IPS-NIHi7 (cell line): Measurements from ENCODE around the gene STAG1.
"Not testable (repeated sequence)": the region's sequence is repeated elsewhere in the genome, so short reads cannot be mapped to it uniquely, and the experiment has no call there.

Experiments
- DNase-seq: peaks from one replicate; pipeline ENCODE4 v3.0.0; 2012; ENCODE audit warnings: mixed read lengths; ENCODE audit errors: extremely low spot score

The STAG1 gene

GRCh38 chr3:136595913-136596697, 156.1 kb downstream of the STAG1 start:
- no peak for DNase-seq

DNA sequence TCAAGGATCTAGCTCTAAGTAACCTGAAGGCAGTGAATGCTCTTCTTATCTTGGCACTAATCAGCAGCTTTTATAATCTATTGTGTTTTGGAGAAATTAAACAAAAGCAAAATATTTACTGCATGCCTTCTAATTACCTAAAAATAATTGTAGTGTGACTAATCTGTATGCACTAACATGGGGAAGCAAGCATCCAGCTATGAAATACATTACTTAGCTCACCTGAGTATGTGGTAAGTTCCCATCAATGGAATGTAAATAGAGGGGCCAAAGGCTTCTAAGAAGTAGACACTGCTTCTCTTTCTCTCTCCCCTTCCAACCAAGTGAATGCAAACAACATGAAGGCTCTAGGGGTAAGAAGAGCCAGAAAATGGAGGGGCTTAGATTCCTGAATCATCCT, 165.6 kb downstream of the STAG1 start:
- DNase-seq: no peak

- no peak for DNase-seq
Observed at GRCh38 chr3:136584728-136585127, 167.4 kb downstream of the STAG1 start.

GRCh38 chr3:136583823-136584222, 168.4 kb downstream of the STAG1 start:
- DNase-seq: no peak

DNA sequence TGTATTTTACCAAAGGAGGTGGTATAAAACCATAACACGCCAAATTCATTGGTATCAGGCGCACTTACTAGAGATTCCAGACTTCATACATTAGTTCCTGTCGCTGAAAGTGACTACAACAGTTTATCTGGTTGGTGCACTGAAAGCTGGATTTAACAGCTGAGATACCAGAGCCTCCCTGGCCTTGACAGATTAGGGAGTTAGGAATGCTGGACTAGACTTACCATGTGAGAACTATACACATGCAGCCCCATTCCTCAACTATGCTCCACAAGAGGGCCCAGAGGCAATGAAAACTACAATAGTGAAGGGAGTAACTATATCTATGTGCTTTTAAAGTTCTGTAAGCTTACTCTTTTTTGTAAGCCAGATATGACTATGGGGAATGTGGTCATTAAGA, 174.4 kb downstream of the STAG1 start:
- DNase-seq: no peak

DNA sequence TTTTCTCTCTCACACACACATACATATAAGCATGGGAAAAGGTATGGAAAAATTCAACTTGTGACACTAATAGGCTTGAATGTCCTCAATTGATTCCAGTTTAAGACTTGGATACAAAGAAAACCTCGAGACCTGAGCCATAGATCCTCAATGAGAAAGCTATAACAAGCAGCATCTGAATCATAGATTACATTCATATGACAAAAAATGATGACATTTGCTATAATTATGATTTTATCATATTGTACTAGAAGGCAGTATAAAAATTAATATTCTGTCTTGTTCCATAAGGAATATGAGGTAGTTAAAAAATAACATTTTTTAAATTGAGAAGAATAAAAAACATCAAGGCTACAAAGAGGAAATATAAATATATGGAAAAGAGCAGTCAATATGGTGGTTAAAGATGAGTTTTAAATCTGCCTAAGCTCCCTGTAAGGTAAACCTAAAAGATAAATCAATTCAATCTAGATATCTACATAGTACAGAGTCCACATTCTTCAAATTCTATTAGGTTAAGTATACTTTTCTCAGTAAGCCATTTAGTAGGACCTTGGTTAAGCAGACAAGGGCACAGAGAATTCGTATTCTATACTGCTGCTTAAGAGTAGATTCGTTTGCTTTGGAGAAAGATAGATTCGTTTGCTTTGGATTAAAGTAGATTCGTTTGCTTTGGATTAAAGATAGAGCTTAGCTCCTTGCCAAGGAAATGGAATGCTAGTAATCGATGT, 175.7 kb downstream of the STAG1 start:
- DNase-seq: no peak

DNA sequence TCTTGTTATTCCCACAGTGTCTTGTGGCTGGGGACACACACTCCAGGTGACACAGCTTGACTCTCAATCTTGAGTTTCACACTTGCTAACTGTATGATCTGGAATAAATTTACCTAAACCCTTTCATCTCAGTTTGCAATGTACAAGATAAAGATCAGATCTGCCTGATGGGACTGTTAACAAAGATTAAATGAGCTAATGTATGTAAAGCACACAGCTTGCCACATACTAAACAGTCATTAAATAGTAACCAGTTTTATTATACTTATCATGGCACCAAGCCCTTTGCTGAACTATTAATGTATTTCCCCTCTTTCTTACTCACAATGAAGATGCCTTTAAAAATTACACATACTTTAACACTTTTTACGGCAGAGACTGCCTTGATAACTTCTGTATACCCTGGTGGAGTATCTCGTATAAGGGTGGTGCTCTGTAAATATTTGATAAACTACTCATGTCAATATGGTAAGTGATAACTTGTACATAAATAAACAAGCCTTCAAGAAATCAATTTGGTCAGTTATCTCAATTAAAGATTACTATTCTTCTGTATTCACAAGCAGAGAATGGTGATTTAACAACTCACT, 184.5 kb downstream of the STAG1 start:
- no peak for DNase-seq

DNA sequence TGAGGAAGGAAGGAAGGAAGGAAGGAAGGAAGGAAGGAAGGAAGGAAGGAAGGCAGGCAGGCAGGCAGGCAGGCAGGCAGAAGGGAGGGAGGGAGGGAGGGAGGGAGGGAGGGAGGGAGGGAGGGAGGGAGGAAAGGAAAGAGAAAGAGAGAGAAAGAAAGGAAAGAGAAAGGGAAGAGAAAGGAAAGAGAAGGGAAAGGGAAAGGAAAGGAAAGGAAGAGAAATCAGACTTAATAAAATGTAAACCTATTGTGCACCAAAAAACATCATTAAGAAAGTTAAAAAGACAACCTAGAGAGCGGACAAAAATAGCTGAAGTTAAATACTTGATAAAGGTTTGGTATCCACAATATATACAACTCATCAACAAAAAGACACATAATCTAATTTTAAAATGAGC, 187.2 kb downstream of the STAG1 start:
- not testable (repeated sequence) for DNase-seq

DNA sequence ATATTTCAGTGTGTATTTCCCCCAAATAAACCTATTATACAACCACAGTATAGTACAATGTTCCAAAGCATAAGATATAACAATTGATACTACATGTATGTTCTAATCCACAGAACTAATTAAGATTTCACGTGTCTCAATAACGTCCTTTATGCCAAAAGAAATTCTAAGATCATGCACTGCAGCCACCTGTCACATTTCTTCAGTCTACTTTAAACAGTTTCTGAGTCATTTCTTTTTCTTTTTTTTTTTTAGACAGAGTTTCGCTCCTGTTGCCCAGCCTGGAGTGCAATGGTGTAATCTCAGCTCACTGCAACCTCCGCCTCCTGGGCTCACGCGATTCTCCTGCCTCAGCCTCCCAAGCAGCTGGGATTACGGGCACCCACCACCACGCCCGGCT, 190.2 kb downstream of the STAG1 start:
- no peak for DNase-seq

DNA sequence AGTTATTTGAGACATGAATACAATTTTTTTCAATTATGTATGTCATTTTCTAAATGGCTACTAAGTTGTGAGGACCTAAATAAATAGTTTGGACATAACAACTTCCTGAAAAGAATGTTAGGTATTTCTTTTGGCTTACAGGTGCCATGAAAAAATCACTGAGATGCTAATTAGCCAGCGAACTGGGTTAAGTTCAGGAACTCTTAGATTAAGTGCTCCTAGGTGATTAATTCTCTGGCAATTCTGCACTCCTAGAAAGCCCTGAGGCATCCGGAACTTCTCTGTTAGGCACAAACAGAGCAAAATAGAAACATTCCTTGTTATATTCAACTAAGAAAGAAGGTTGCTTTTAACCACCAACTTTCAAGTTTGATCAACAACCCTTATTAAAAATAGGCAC, 192.3 kb downstream of the STAG1 start:
- DNase-seq: no peak

- not testable (repeated sequence) for DNase-seq
Observed at GRCh38 chr3:136549461-136549860, 202.7 kb downstream of the STAG1 start.

- DNase-seq: no peak
Observed at GRCh38 chr3:136547293-136547692, 204.9 kb downstream of the STAG1 start.

DNA sequence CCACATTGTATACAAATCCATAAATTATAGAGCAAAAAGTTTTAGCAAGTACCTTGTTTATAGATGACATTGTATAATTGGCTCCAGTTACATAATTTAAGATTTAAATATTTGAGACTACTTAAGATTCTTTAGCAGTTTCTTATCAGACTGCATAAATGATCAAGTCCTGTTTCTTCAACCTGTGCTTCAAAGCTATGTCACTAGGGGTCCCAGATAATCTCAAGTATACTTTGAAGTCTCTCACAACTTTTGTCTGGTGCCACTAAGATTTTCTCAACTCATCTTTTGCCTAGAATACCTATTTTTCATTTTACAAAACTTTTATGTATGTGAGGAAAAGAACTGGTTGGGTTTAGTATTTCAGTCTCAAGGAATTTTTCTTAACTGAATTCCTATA, 205.5 kb downstream of the STAG1 start:
- no peak for DNase-seq

DNA sequence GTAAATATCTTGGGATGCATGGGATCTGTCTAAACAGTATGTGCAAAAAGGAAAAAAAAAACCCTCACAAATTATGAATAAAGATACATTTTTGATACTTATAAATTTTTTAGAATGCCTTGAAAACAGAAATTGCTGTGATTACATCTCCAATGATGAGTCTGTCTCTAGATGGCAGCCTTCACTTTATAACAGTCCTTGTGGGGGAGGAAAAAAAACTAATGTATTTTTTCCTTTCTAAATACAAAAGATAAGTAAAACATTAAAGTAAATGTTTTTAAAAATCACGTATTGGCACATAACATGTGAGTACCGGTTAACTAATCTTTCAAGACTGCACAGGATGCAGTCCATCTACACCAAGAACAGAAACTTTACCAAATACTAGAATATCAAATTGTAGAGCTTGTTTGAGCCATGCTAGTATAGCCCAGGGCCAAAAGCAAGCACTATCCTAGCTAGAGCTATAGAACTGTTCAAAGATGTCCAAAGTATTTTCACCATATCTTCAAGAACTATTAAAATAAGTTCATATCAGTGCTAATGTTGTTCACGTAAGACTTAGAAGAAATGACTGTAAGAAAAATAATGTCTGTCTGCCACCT, 206.4 kb downstream of the STAG1 start:
- DNase-seq: no peak

- DNase-seq: no peak
Observed at GRCh38 chr3:136544532-136544931, 207.6 kb downstream of the STAG1 start.

DNA sequence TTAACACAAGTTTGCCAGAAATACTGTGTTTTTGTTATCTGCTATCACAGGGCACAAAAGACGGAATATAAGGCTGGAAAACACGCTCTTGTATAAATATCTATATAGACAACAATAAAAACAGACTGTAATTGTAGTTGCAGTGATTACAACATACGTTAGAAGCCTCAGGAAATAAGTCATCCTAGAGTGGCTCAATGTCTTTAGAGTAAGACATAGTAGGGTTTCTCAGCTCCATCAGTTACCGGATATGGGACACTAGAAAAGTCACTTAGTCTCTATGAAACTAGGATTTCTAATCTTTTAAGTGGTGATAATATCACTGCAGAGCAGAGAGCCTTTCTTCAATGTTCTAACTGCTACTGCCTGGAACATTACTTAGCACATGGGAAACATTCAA, 208.8 kb downstream of the STAG1 start:
- DNase-seq: no peak

DNA sequence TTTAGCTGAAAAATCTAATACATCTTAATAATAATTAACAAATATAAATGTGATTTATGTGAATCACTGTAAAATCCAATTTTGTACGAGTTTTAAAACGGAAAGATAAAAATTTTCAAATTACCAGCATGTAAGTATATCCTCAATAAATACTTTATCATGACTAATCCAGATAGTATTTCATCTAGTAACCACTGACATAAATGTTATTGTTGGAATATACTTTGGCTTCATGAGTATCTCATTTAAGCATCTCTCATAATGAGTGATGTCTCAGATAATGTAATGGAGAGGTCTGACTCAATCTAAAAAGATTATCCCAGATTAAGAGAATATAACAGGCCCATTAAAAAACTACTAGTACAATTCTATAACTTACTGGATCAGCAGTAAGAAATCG, 216.3 kb downstream of the STAG1 start:
- no peak for DNase-seq

DNA sequence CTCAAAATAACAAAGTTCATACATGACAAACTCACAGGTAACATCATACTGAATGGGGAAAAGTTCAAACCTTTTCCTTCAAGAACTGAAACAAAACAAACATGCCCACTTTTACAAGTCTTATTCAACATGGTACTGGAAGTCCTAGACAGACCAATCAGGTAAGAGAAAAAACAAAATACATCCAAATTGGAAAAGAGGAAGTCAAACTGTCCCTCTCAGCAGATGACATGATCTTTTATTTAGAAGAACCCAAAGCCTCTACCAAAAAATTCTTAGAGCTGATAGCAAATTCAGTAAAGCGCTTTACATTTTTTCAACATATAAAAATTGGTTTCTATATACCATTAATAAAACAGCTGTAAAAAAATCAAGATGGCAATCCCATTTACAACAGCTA, 219.4 kb downstream of the STAG1 start:
- DNase-seq: no peak

DNA sequence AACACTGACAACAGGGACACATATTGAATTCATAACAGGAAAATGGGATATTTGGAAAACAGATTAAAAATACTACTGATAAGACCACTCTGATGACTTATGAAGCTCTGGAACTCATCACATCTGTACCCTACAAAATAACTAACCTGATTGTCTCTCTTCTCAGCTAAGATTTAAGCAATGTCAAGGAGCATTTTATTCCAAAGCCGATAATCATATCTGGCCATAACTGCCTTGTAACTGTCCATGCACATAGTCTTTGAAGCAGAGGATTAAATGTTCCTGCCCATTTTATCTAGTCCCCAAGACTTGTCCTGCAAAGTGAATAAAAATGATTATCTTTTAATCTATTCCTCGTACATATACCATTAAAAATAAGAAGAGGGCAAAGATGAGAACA, 234.1 kb downstream of the STAG1 start:
- DNase-seq: no peak

DNA sequence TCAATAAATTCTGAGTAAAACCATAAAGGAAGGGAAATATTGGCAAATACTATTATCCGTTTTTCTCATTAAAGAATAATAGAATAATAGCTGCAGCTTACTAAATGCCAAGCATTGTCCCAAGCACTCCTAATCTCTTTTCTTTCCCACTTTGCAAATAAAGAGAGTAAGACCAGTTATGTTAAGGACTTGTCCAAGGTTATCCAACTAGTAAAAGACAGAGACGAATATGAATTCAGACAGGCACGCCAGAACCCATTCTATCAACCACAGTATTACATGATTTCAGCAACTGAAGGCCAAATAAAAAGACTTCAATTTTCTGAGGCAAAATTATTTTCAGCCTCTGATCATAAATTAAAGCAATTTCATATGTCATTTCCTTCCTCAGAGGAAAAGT, 235.5 kb downstream of the STAG1 start:
- DNase-seq: no peak

GRCh38 chr3:136516095-136516494, 236.1 kb downstream of the STAG1 start:
- DNase-seq: no peak

DNA sequence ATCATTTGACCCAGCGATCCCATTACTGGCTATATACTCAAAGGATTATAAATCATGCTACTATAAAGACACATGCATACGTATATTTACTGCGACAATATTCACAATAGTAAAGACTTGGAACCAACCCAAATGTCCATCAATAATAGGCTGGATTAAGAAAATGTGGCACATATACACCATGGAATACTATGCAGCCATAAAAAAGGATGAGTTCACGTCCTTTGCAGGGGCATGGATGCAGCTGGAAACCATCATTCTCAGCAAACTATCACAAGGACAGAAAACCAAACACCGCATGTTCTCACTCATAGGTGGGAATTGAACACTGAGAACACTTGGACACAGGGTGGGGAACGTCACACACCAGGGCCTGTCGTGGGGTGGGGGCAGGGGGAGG, 237.6 kb downstream of the STAG1 start:
- not testable (repeated sequence) for DNase-seq

DNA sequence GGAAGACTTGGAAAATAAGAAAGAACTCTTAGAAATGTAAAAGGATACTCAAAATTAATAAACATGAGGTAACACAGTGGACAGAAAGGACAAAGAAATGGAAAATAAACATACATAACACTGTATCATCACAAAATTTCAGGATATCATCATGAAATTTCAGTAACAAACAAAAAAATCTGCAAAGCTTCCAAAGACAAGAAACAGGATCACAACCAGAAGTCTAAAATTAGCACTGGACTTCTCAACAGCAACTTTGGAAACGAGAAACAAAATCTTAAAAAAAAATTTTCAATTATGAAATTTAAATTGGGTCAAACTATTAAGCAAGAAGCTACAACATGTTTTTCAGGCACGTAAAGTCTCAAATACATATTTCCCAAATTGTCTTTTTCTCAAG, 238.8 kb downstream of the STAG1 start:
- DNase-seq: no peak
